Lower leg skin (tissue), 4 donors: ENCODE data around the gene UNC45A. TPM values are rescaled to one million over a fixed set of nuclear protein-coding genes. Genes with fewer than 3 reads are reported as not detected.

Experiments
- DNase-seq, 2 donors: peaks; one replicate each; pipeline ENCODE4 v3.0.0-alpha.2; 2019; ENCODE audit warnings: low spot score in 2 of 2
- H3K4me3 ChIP-seq: fragments of 200-600 bp; sonication (generic); 2 replicates; pipeline ENCODE4 v1.5.1; 2017; ENCODE audit warnings: mild to moderate bottlenecking, low read depth; ENCODE audit not compliant: poor library complexity, severe bottlenecking
- POLR2A ChIP-seq, 2 donors: fragments of 450-650 bp; IDR thresholded peaks; one replicate each; pipeline ENCODE4 v1.6.1; 2016 to 2017; ENCODE audit warnings: antibody characterized with exemption in 2 of 2, mild to moderate bottlenecking in 1 of 2, moderate library complexity in 1 of 2
- WGBS, 2 donors: methylation state at CpG; one replicate each; pipeline ENCODE4 v1.1.5; 2018; 5-methylcytosine and 5-hydroxymethylcytosine counted together
- intact Hi-C: fragments of 100-400 bp; cut with DNase I; formaldehyde crosslinking; loops from one replicate; pipeline ENCODE4 v1.15.0; 2023; ENCODE audit warnings: low total_unique reads
- total RNA-seq, 4 donors: library from RNA; depleted of rRNA; stranded (reverse); fragments of >200 nt; gene quantifications; one replicate each; pipeline ENCODE4 v1.1.0, GENCODE V29; 2016
- TF ChIP-seq, protein P1 (sequence below), 3 donors: fragments of 450-650 bp; IDR thresholded peaks; one replicate each; pipeline ENCODE4 v1.5.1; 2016; ENCODE audit warnings: antibody characterized with exemption in 3 of 3, mild to moderate bottlenecking in 3 of 3, moderate library complexity in 2 of 3

The UNC45A gene
- total RNA-seq, 4 donors from 2014 or later: 56.5 to 79.1 (median 68.2) TPM

DNA sequence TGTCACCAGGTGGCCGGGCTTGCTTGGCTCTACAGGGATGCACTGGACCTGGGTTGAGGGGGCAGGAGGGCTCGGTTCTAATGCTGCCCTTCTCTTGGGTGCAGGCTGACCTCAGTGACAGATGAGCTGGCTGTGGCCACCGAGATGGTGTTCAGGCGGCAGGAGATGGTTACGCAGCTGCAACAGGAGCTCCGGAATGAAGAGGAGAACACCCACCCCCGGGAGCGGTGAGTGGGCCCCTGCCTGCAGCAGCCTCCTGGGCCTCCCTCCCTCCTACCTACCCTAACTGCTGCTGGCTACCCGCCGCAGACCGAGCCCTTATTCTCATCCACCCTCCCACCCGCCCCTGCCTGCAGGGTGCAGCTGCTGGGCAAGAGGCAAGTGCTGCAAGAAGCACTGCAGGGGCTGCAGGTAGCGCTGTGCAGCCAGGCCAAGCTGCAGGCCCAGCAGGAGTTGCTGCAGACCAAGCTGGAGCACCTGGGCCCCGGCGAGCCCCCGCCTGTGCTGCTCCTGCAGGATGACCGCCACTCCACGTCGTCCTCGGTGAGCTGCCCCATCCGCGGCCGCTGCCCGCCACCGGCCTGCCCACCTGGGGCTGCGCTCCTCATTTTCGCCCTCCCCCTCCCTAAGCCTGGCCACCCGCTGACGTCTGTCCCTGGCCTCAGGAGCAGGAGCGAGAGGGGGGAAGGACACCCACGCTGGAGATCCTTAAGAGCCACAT lies 45.2 kb upstream of the UNC45A start:
- DNase-seq: no peak
- no peak overlapping the region for H3K4me3 ChIP-seq
- WGBS, 2 donors: 92 to 94% methylated on average over 24 to 25 of the region's 31 CpGs
- intact Hi-C loops: loop anchor here (5.0 kb wide), 1 partner anchor 243 kb away; no protein-coding TSS in a partner anchor
- TF ChIP-seq, protein P1, sequence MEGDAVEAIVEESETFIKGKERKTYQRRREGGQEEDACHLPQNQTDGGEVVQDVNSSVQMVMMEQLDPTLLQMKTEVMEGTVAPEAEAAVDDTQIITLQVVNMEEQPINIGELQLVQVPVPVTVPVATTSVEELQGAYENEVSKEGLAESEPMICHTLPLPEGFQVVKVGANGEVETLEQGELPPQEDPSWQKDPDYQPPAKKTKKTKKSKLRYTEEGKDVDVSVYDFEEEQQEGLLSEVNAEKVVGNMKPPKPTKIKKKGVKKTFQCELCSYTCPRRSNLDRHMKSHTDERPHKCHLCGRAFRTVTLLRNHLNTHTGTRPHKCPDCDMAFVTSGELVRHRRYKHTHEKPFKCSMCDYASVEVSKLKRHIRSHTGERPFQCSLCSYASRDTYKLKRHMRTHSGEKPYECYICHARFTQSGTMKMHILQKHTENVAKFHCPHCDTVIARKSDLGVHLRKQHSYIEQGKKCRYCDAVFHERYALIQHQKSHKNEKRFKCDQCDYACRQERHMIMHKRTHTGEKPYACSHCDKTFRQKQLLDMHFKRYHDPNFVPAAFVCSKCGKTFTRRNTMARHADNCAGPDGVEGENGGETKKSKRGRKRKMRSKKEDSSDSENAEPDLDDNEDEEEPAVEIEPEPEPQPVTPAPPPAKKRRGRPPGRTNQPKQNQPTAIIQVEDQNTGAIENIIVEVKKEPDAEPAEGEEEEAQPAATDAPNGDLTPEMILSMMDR (IDR thresholded peaks at IDR 0.05): no peak
- TF ChIP-seq POLR2A (IDR thresholded peaks at IDR 0.05): no peak

GRCh38 chr15:90890839-90891238 lies 44.2 kb upstream of the UNC45A start:
- TF ChIP-seq, protein P1 (IDR thresholded peaks at IDR 0.05): no peak
- TF ChIP-seq POLR2A (IDR thresholded peaks at IDR 0.05): no peak
- intact Hi-C loops: no loop called here
- no peak for DNase-seq
- 88 to 92% methylated on average over 11 to 12 of the region's 12 CpGs for WGBS, 2 donors
- H3K4me3 ChIP-seq: no peak overlapping the region

DNA sequence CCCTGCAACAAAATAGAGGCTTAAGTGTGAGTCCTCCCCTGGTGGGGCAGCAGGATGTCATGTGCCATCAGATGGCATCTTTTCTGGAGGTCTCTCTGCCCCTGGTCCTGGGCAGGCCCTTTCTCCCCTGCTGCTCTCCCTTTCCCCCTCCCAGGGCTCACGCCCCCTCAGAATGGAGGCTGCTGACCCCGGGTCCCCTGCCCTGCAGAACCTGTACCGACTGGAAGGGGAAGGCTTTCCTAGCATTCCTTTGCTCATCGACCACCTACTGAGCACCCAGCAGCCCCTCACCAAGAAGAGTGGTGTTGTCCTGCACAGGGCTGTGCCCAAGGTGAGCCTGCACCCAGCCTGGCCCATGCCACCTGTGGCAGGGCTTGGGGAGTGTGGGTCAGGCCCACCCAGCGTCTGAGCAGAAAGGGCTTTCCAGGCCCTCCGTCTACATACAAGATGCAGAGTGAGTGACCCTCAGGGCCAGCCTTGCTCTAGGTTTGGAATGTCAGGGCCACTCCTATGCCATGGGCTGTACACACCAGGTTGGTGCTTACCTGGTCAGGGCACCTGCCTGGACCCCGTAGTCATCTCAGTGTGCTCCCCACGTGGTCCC lies 43.6 kb upstream of the UNC45A start:
- WGBS, 2 donors: 87 to 92% methylated on average over 8 of the region's 8 CpGs
- TF ChIP-seq, protein P1 (IDR thresholded peaks at IDR 0.05): no peak
- no peak for TF ChIP-seq POLR2A (IDR thresholded peaks at IDR 0.05)
- no peak for DNase-seq
- no peak overlapping the region for H3K4me3 ChIP-seq
- intact Hi-C loops: no loop called here

DNA sequence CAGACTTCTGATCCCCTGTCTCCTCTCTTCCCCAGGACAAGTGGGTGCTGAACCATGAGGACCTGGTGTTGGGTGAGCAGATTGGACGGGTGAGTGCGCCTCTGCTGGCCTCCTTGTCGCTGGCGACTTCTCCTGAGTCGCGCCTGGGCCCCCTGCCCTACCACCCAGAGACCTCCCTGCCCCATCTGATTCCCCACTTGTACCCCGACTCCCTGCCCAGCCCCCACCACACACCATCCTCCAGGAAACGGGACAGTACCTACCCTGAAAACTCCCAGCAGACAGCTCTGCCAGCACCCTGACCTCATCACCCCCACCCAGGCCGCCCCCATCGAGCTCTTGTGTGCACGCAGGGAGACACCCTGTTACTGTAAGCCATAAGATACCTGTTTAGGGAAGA lies 43.1 kb upstream of the UNC45A start:
- intact Hi-C loops: no loop called here
- no peak for TF ChIP-seq POLR2A (IDR thresholded peaks at IDR 0.05)
- TF ChIP-seq, protein P1 (IDR thresholded peaks at IDR 0.05): no peak
- no peak for DNase-seq
- 94 to 96% methylated on average over 11 of the region's 11 CpGs for WGBS, 2 donors
- no peak overlapping the region for H3K4me3 ChIP-seq

- WGBS, 2 donors: 95 to 96% methylated on average over 27 to 29 of the region's 29 CpGs
- TF ChIP-seq, protein P1 (IDR thresholded peaks at IDR 0.05): no peak
- no peak for TF ChIP-seq POLR2A (IDR thresholded peaks at IDR 0.05)
- intact Hi-C loops: no loop called here
- H3K4me3 ChIP-seq: no peak overlapping the region
- no peak for DNase-seq
These were observed 42.4 kb upstream of the UNC45A start for GRCh38 chr15:90892498-90893174.
